Thyroid gland (tissue), 4 donors: ENCODE data around the gene CERT1.

ENCODE experiments used
- CTCF ChIP-seq, 6 experiments: fragments of 200-600 bp in 3 of 6; fragments of 450-650 bp in 3 of 6; sonication (generic) in 3 of 6; IDR thresholded peaks; one replicate each; pipeline ENCODE4 v1.5.1; 2016 to 2019; ENCODE audit warnings: antibody characterized with exemption in 6 of 6, mild to moderate bottlenecking in 2 of 6, inconsistent platforms in 1 of 6, moderate library complexity in 1 of 6
- POLR2A ChIP-seq, 2 donors: fragments of 450-650 bp; IDR thresholded peaks; one replicate each; pipeline ENCODE4 v1.6.1; 2017; ENCODE audit warnings: antibody characterized with exemption in 2 of 2, mild to moderate bottlenecking in 2 of 2, moderate library complexity in 1 of 2

GRCh38 chr5:75547812-75548211 is 36.4 kb upstream of the CERT1 start:
- TF ChIP-seq CTCF (IDR thresholded peaks at IDR 0.05), result no peak
- TF ChIP-seq POLR2A (IDR thresholded peaks at IDR 0.05), result no peak
